Brain microvascular endothelial cell (primary cell): ENCODE results near the gene PAX7.

Source experiments
- DNase-seq: peaks from one replicate; pipeline ENCODE4 v3.0.0-alpha.2; 2020
- H3K27ac ChIP-seq: fragments of 250-450 bp; sonication (Bioruptor Pico); 2 replicates; pipeline ENCODE4 v1.5.1; 2020; ENCODE audit warnings: mild to moderate bottlenecking, moderate library complexity
- H3K27me3 ChIP-seq: fragments of 250-450 bp; sonication (Bioruptor Pico); replicated peaks from 2 replicates; pipeline ENCODE4 v1.5.1; 2020; ENCODE audit warnings: mild to moderate bottlenecking
- H3K36me3 ChIP-seq: fragments of 250-450 bp; sonication (Bioruptor Pico); replicated peaks from 2 replicates; pipeline ENCODE4 v1.5.1; 2020; ENCODE audit warnings: mild to moderate bottlenecking
- H3K4me3 ChIP-seq: 2 replicates; pipeline ENCODE4 v1.5.1; 2011; ENCODE audit warnings: low read depth, mild to moderate bottlenecking, control low read depth, low read length, moderate library complexity
- in situ Hi-C: cut with HindIII; loops from 2 replicates; pipeline ENCODE4 v1.10.0; 2017; ENCODE audit warnings: low sequenced_read_pairs, low pct_ligation_motif_present
- TF ChIP-seq, protein P1 (sequence below): IDR thresholded peaks from 2 replicates; pipeline ENCODE4 v1.5.1; 2011; ENCODE audit warnings: low read depth, mild to moderate bottlenecking, moderate library complexity, low read length, control low read depth, inconsistent platforms; ENCODE audit errors: missing control alignments

The PAX7 gene

GRCh38 chr1:18629659-18630510 is 761 bp upstream of the PAX7 start:
- H3K36me3 ChIP-seq: no peaks in the 10 kb centered on the region
- no peak for DNase-seq
- no peak overlapping the region for H3K4me3 ChIP-seq
- in situ Hi-C loops: no loop called here
- TF ChIP-seq, protein P1, sequence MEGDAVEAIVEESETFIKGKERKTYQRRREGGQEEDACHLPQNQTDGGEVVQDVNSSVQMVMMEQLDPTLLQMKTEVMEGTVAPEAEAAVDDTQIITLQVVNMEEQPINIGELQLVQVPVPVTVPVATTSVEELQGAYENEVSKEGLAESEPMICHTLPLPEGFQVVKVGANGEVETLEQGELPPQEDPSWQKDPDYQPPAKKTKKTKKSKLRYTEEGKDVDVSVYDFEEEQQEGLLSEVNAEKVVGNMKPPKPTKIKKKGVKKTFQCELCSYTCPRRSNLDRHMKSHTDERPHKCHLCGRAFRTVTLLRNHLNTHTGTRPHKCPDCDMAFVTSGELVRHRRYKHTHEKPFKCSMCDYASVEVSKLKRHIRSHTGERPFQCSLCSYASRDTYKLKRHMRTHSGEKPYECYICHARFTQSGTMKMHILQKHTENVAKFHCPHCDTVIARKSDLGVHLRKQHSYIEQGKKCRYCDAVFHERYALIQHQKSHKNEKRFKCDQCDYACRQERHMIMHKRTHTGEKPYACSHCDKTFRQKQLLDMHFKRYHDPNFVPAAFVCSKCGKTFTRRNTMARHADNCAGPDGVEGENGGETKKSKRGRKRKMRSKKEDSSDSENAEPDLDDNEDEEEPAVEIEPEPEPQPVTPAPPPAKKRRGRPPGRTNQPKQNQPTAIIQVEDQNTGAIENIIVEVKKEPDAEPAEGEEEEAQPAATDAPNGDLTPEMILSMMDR: no peak
- H3K27me3 ChIP-seq: peaks cover 72% of the 10 kb centered on the region
- no peak overlapping the region for H3K27ac ChIP-seq

GRCh38 chr1:18631496-18632217 is 1.0 kb downstream of the PAX7 start:
- Histone ChIP-seq H3K27me3 (peaks cover 86% of the 10 kb centered on the region), H3K27ac (no peak overlapping the region), H3K36me3 (no peaks in the 10 kb centered on the region), H3K4me3 (no peak overlapping the region)
- in situ Hi-C loops: no loop called here
- TF ChIP-seq, protein P1: no peak
- DNase-seq: no peak

- in situ Hi-C loops: no loop called here
- H3K4me3 ChIP-seq: no peak overlapping the region
- TF ChIP-seq, protein P1: no peak
- no peak for DNase-seq
- no peak overlapping the region for H3K27ac ChIP-seq
- H3K27me3 ChIP-seq: peaks cover 90% of the 10 kb centered on the region
- no peaks in the 10 kb centered on the region for H3K36me3 ChIP-seq
Observed at GRCh38 chr1:18632218-18632588, 1.6 kb downstream of the PAX7 start.

- DNase-seq: no peak
- Histone ChIP-seq H3K4me3 (no peak overlapping the region), H3K36me3 (no peaks in the 10 kb centered on the region), H3K27me3 (peaks cover 91% of the 10 kb centered on the region), H3K27ac (no peak overlapping the region)
- in situ Hi-C loops: no loop called here
- TF ChIP-seq, protein P1: no peak
Observed at GRCh38 chr1:18632783-18633421, 2.3 kb downstream of the PAX7 start.

- TF ChIP-seq, protein P1: no peak
Observed at GRCh38 chr1:18633422-18634155, 2.9 kb downstream of the PAX7 start.

More at GRCh38 chr1:18633422-18634155, 2.9 kb downstream of the PAX7 start:
- Histone ChIP-seq H3K4me3 (no peak overlapping the region), H3K27me3 (peaks cover 92% of the 10 kb centered on the region), H3K27ac (no peak overlapping the region), H3K36me3 (no peaks in the 10 kb centered on the region)
- DNase-seq: no peak
- in situ Hi-C loops: no loop called here
